Activated CD4-positive, alpha-beta T cell treated with anti-CD3 and anti-CD28 coated beads for 48 hours (primary cell): ENCODE measurements around the gene PARD3B.
"Not testable (repeated sequence)": the region's sequence is repeated elsewhere in the genome, so short reads cannot be mapped to it uniquely, and the experiment has no call there.

Experiments
- DNase-seq: peaks from one replicate; pipeline ENCODE4 v3.0.0-alpha.2; 2020

The PARD3B gene

DNA sequence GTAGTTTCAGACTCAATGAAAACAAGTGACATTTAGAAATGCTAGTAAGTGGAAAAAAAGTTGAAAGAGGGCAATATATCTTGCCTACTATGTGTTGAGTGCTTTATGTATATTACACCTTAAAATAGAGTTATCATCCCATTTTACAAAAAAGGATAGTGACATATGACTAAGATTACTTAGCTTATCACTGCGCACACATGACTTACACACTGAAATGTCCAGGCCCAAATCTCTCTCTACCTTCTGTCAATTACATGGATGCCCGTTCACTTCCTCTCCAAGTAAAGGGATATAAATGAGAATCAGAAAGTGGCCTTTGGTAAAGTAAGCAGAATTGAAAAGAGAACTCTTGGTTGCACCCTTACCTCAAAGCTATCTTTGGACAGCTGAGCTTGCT is 3.6 kb upstream of the PARD3B start:
- DNase-seq = no peak

DNA sequence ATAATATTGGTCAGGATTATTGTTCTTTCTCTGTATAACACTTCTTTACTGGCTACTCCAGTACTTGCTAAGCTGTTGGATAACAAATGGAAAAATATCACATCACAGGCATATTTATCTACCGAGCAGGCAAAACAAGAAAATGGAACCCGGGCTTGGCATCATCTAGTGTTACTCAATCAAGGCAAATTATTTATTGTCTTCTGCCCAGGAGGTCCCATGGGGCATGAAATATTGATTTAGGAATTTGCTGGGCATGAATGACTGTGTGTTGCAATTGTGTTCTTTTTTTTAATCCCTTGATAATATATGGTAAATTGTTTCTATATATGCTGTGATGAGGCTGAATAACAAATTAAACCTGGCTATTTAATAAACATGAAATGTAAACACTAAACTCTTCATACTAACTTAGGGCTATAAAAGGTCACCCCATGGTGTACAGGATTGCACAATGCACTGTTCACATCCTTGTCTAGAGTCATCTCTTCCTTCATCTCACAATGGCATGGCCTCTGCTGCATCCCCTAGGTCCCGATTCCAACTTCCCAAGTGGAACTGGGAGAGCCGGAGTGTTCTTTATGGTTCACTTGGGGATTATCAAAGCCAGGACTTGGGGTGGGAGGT is 2.2 kb upstream of the PARD3B start:
- no peak for DNase-seq

DNA sequence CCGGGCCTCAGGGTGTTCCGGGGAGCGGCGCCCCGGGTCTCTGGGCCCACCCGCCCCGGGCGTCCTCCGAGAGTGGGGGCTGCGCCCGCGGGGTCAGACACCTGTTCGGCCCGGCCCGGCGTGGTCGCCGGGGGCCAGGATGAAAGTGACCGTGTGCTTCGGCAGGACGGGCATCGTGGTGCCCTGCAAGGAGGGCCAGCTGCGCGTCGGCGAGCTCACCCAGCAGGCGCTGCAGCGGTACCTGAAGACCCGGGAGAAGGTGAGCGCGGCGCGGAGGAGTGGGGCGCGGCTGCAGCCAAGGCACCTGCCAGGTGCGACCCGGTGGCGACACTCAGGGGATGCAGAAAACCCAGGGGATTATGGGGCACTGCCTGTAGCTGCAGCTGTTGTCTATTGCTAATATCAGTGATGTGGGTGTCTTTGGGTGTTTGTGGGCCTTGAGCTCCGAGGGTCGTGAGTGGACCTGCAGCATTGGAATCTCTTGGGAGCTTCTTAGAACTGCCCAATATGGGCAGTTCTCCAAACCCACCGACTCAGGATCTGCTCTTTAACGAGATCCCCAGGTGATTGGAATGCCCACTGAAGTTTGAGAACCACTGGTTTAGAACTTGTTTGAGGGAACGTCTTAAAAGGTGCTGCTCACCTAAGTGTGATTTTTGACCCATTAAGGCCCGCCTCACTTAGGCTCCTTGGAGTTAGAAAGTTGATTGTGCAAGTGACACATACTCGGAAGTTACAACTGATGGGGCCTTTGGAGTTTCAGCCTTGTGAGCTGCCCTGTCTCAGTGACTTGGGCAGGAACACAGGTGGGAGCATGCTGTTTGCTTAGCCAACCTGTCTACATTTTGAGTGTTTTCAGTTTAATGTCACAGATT is 823 bp downstream of the PARD3B start:
- no peak for DNase-seq

DNA sequence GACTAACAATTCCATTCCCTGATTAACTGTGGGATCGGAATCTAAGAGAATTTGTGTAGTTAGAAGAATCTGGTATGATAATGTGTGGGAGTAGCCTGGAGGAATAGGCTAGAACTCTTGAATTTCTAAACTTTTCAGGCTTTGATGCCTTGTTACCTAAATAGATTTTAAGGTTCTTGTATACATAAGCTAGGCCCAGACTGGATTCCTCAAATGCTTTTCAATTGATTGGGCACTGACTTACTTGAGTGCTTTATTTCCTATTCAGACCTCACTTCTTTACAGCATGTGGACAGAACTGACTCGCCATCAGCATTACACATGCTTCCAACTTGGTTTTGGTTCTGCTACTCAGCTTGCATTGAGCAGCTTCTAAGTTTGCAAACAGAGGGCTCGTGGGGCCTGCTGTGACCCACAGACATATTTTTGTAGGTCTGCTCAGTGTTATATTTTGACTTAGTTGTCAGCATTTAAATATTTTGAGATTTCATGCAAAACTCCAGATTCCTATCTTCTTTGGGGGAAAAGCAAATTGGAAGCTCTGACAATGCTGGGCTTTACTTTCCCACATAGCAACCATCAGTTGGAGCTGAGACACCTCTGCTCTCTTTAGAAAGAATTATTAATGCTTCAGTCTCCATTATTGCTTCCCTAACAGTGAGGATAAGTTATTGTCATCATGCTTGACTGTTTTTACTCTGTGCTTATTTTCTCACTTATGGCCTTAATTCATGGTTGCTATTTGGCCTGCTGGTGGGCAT is 5.7 kb downstream of the PARD3B start:
- DNase-seq = no peak

DNA sequence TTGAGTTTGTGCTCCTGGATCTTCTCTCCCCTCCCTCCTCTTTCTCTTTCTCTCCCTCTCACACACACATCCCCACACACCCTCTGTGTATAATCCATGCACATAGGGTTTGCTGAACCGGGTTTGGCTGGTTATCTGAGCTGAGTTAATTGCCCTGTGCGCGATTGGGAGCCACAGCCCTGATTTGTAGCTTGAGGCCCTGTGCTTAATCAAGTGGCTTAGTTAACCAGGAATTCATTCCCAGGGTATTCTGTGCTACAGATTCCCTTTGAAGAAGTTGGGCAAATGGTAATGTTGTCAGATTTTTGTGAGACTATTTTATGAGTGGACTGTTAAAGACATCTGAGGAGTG is 6.2 kb downstream of the PARD3B start:
- no peak for DNase-seq

DNA sequence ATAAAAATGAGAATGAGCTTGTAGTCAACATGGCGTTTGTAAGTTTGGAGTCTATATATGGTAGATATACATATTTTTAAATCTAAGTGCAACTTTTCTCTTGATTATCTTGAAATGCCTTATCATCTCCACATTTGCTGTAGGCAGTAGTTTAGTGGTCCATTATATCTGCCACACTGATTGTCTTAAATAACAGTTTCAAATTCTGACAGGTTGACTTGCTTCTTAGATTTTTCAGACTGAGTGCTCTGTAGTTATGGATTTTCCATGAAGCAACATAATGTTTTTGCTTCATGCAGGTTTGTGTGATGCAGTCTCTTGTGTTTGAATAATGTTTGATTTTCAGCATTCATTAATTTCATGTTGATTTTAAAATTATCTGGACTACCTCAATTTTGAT is 12.3 kb downstream of the PARD3B start:
- DNase-seq = no peak

DNA sequence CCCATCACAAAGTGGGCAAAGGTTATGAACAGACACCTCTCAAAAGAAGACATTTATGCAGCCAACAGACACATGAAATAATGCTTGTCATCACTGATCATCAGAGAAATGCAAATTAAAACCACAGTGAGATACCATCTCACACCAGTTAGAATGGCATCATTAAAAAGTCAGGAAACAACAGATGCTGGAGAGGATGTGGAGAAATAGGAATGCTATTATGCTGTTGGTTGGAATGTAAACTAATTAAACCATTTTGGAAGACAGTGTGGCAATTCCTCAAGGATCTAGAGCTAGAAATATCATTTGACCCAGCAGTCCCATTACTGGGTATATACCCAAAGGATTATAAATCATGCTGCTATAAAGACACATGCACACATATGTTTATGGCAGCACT is 14.1 kb downstream of the PARD3B start:
- DNase-seq = not testable (repeated sequence)

DNA sequence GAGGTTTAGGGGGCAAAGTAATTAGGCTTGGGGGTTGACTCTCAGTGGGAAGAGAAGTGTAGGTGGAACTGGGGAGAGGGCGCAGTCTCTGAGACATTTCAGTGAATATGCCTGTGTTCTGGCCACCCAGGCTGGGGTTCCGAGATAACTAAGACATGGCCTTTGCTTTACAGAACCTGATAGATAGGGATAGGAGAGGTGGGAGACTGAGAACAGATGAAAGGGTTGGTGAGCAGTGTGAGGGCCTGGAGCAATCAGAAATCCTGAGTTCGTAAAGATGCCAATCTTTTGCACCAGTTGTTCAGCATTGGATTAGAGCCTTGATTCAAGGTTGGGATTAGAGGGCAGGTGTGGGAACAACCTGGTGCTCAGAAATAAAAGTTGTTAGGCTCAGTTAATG is 15.6 kb downstream of the PARD3B start:
- no peak for DNase-seq

DNA sequence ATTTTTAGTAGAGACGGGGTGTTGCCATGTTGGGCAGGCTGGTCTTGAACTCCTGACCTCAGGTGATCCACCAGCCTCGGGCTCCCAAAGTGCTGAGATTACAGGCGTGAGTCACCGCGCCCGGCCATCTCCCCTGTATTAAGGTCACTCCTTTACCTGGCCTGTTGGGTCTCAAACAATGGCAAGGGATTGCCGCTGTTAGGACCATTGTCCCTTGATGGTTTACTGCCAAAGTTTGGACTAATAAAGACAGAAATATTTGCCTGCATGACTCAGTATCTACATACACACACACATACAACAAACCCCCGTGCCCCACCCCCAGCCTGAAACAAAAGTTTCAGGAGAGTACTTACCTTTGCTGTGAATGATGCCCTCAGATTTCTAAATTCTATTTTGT is 16.5 kb downstream of the PARD3B start:
- no peak for DNase-seq

DNA sequence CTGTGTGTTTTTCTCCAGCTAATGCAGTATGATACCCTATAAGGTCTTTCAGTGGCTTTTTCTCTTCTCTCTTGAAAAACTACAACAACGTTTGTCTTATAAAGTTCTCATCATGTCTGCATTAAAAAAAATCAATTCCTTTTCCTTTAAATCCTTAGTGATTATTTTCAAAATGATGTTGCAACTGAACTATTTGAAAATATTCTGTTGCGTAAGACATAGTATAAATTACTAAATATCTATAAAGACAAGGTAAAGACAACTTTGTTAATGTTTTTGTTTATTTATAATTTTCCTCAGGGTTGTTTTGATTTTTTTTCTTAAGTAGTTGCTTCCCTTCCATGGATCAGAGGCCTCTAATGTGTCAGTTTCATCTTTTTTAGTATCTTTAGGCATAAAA is 21.2 kb downstream of the PARD3B start:
- DNase-seq = no peak

DNA sequence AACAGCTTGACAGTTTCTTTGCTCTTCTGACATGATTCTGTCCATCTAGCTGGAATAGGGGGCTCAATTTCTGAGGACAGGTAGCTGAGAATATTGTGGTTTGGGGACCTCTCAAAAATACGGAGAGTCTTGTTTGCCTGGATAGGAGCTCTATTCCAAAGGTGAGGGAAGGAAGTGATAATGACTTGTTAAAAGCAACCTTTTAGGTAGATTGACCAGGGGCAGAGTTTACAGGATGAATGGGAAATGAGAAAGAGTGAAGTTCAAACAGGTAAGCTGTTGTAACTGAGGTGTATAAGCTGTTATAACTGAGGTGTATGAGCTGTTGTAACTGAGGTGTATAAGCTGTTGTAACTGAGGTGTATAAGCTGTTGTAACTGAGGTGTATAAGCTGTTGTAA is 25.1 kb downstream of the PARD3B start:
- DNase-seq = no peak

DNA sequence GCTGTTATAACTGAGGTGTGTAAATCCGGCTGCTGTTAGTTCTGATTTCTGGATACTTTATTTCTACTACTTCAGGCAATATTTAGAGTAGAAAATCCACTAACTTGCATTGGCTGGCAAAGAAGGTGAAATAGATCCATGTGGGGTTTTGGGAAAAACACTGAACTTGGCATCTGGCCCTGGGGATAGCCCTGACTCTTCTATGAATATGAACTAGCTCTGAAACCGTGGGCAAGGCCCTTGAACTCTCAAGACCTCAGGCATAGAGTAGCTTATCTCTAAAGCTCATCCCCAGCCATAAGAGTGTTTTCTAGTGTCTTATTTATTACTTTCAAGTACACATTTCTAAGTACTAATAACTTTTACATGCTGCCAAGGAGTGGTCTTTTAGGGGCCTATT is 25.8 kb downstream of the PARD3B start:
- no peak for DNase-seq

DNA sequence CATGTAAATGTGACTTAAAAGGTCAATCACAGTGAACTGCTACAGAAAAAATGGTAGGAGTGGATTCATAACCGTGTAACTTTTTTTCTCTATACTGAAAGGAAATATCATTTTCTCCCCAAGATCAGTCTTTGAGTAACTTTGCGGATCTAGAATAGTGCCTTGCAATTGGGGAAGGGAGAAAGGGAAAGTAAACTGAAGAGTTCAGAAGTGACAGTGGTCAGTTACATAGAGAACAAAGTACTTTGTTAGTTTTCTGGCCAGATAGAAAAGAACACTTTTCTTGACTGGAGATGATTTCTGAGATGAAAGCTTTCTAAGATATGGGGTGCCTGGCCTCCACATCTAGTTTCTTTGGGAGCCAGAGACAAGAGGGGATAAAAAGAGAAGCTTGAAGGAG is 26.6 kb downstream of the PARD3B start:
- DNase-seq = no peak

DNA sequence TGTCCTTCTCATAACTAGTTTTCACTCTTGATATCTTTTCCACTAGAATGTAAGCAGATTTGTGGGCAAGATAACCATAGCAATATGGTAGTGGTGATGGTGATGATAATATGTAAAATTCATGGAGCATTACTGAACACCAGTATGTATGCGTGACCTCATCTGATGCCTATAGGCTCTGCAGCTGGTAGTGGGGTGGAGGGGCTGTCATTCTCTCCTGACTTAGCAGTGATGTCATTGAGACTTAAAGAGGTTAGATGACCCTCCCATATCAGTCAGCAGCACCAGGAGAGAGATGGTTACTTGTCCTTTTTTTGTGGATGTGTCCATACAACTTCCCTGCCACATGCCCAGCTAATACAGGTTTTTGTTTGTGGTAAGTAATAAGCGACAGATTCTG is 27.9 kb downstream of the PARD3B start:
- DNase-seq = no peak

DNA sequence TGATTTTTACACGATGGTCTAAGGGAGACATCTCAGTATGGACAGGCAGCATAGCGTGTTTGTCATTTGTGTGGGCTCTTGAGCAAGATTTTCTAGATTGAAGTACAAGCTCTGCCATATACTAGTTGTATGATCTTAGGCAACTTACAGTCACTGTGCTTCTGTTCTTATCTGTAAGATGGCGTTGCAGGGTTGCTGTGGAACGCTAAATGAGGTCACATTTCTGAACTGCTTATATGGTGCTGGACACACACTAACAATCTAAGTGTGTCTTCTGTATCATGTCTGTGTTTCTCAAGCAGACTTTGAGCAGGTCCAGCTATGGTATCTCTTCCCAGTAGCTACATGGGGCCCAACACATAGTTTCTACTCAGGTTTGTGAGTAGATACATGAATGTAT is 29.2 kb downstream of the PARD3B start:
- no peak for DNase-seq

DNA sequence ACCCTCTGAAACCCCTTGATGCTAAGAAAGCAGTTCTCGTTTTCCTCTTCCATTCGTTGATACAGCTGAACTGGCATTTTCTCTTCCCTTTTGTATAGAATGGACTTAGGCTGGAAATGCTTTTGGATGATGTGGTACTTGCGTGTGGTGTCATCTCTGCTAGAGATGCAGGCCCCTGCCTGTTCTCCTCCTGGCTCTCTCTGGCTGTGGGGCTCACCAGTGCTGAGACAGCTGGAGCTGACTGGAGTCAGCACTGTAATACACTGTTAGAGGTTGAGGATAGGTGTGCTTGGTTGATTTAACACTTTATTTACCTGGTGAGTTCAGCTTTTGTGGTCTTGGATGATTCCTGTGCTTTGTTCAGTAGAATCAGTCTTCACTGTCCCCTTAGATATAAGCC is 30.2 kb downstream of the PARD3B start:
- no peak for DNase-seq

DNA sequence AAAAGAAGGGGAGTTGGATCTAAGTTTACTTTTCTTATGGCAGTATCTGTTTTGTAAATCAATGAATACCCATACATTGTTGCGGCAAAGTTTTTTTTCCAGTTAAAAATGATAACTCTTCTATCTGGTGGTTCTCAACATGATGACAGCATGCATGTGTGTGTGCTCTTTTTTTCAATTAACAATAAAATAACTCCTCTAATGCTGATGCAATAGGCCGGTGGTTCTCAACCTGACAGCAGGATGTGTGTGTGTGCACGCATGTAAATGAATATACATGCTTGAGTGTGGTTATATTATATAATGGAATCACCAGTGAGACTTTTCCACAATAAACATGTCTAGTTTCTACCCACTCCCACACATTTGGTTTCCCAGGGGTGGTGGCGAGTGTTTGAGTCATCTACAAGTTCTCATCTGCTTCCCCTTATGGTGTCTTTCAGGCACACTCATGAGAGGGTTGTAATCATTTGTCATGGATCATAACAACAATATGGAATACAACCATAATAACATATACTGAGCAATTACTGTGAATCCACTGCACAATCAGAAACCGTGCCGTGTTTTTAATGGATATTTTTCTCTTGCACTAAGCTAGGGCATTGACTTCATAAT is 31.2 kb downstream of the PARD3B start:
- DNase-seq = peak; percentile 26

DNA sequence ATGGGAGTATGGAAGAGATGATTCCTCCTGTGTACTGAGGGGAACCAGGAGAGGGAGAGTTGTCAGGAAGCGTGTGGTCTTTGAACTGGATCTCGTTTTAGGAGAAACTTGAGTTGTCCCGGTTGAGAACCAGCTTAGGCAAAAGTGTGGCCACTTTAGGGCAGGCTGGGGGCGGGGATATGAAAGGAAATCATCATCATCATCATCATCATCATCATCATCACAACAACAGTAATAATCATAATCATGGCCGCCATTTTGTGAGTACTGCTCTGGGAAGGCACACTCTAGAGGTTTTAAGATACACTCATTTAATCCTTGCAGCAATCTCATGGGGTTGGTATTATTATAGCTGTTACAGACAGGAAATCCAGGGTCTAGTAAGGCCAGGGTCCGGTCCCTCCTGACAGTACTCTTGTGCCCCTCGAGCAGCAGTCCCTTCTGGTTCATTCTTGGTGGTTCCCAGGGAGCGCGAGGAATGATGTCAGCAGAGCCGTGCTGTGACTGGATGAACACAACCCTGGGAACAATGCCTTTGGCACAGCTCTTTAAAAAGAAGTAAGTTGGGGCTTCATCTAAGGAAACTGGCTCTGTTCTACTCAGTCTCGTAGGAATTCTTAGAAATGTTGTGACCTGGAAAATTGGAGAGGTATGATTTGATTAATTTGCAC is 33.8 kb downstream of the PARD3B start:
- no peak for DNase-seq

DNA sequence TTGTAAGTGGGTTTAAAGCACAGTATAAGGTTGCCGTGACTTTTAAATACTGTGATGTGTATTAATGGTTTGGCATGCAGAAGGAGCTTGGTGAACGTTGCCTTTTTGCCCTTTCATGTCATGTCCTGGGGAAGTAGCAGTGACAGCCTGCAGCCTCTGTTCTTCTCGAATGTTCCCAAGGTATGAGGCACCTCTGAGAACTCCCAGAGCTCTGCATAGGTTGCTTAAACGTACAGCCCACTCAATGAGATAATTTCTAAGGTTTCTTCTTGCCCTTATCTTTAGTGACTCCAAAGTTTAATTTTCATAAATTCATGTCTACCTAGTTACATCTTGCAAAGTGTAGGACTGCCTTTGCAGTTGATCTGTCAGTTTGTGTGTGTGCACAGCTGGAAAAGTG is 36.7 kb downstream of the PARD3B start:
- no peak for DNase-seq

DNA sequence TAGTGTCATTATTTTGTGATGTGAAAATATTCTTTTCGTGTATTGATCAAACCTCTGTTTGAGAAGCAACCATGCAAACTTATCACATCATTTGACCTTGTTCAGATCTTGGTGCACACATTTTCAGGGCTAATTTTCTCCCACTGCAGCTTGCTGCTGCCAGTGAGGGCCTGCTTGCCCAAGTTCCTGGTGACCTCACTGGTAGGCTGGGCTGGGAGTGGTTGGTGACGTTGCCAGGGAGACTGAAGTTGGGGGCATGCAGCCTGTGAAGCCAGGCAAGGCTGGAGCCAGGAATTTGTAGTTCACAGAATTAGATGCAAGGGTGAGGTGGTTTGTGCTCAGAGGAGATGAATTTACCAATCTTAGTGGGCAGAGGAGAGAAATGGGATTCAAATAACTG is 38.5 kb downstream of the PARD3B start:
- DNase-seq = no peak

DNA sequence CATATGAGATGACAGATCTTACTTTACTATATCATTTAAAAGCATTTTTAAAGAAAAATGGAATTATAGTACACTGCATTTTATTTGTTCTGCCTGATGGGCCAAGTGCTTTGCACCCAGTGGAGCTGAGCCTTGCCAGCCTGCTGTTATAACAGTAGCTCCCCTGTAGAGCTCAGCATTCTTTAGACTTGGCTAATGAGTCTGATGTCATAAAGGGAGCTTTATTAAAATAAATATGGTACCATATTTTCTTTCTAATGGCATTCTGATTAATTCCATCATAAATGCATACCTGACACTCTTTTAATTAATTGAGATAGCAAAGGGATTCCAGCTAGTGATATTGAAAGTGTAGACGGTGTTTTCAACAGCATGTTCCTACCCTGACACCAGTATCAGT is 40.7 kb downstream of the PARD3B start:
- DNase-seq = no peak

DNA sequence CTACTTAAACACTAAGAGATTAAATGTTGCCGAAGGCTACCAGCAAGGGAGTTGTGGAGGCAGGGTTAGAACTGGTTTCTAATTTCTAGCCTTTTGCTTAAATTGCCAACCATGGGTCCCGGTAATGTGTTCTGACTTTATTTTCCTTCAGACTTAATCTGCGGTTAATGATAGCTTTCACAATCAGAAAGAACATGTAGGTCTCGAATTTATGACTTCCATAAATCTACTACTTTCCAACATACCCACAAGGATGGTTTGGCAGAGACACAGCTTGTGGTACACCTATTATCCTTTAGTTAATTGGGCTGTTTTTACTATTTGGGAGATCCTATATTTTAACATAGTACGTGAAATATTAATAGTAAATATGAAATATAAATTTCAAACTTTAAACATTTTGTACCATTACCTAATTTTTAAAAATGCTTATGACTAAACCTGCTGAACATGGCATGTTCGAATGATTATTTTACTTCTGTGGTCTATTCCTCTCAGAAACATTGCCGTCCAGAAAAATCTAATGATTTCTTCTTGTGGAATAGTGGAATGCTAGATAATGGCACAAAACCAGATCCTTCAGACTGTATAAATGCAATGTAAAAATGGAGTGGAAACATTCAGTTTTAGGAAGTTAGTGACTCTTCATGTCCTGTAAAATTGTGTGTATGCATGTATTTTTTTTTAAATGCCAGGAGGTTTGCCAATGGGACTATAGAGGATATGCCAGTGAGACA is 41.3 kb downstream of the PARD3B start:
- no peak for DNase-seq
